ENCODE results near the gene ALPI.

ALPI gene

GRCh38 chr2:232465061-232465460 is 9.1 kb downstream of the ALPI start:
- DNase-seq: no peak

DNA sequence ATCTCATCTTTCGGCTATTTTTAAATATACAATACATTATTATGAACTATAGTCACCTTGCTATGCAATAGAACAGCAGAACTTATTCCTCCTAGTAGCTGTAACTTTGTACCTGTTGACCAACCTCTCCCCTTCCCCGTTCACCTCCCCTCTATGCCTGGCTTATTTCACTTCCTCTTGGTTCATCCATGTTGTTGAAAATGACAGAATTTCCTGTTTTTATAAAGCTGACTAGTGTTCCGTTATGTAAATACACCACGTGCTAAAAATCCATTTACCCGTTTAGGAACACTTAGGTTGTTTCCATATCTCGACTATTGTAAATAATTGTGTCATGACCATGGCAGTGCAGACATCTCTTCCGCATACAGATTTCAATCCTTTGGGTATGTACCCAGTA is 10.3 kb downstream of the ALPI start:
- DNase-seq: no peak

DNA sequence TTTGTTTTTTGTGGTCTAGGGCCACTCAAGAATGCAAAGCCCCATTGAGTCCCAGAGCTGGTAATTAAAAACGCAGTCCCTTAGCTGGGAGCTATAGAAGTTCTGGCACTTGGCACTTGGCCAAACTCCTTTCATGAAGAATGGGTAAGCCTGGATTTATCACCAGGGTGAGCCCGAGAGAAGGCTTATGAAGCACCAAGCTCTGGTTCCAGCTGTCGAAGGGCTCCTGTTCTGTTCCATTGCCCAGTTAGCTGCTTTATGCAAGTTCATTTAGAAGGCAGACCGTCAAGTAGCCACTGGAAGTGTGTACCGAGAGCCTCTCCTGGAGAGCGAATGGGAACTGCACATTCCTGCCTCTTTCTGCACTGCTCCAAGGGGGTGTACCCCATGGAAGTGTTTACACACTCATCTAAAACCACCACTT is 17.5 kb downstream of the ALPI start:
- no peak for DNase-seq

- DNase-seq: no peak
Measured at GRCh38 chr2:232476045-232476444, 20.1 kb downstream of the ALPI start.

- DNase-seq: no peak
Measured at GRCh38 chr2:232476791-232477190, 20.8 kb downstream of the ALPI start.

DNA sequence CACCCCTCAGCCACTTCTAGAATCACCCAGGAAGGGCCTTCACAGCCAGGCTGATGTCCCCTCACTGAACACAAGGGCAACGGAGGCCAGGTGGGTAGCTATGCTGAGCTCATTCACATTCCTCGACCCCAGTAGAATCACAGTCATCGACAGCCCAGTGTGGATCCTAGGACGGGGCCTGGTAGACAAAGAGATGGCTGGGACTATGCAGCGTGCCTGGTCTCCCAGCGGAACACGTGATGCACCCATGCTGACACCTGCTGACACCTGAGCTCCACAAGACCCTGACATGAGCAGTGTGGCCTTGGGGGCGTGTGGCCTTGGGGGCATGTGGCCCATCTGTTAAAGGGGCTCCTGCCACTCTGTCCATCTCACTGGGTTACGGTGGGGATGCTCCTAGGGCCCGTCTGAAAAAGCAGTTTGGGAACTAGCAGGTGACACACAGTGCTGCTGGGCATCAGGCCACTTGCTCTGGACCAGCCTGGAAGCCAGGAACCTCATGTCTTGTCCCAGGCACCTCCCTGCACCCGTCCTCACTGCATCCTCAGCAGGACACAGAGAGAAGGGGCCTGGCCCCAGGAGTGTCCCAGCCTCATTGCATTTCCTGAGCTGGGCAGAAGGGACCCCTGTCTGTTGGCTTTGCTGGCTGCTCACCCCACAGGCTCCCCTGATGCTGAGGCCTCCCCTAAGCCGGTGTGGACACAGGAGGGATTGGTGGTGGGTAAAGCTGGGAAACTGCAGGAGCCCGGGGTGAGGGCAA is 22.0 kb downstream of the ALPI start:
- DNase-seq: no peak

GRCh38 chr2:232478571-232479340 is 22.8 kb downstream of the ALPI start:
- DNase-seq: no peak

DNA sequence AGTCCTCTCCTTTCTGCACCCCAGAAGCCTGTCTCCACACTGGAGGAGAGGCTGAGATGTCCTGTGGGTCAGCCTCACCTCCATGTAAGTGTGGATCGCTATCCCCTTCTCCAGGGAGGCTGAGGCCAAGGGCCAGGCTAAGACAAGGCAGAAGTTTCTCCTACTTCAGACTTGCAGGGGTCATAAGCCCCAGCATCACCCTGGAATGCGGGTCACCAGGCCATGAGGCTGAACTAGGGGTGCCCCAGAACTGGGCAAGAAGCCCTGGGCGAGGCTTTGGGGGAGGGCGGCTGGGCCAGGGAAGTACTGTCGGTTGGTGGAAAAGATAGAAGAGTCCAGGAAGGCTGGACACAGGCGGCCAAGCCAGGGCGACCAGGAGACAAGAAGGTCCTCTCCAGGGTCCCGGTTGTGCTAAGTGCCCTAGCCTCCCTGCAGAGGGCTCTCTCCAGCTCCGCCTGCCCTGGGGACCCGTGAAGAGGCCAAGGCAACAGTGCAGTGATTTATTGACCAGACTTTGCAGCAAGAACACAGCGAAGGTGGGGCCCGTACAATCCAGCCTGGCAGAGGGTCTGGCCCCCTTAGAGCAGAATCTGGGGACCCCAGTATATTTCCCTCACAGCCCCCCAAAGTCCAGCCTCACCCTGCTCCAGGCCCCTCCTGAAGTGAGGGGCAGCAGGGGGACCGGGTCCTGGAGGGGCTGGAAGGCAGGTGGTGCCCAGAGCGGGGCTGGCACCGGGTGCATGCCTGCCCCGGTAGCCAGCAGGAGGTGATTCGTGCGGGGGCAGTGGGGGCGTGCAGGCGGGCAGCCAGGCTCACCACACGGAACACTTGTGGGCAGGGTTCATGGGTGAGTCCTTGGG is 23.6 kb downstream of the ALPI start:
- DNase-seq: no peak

GRCh38 chr2:232480201-232481190 is 24.5 kb downstream of the ALPI start:
- no peak for DNase-seq

DNA sequence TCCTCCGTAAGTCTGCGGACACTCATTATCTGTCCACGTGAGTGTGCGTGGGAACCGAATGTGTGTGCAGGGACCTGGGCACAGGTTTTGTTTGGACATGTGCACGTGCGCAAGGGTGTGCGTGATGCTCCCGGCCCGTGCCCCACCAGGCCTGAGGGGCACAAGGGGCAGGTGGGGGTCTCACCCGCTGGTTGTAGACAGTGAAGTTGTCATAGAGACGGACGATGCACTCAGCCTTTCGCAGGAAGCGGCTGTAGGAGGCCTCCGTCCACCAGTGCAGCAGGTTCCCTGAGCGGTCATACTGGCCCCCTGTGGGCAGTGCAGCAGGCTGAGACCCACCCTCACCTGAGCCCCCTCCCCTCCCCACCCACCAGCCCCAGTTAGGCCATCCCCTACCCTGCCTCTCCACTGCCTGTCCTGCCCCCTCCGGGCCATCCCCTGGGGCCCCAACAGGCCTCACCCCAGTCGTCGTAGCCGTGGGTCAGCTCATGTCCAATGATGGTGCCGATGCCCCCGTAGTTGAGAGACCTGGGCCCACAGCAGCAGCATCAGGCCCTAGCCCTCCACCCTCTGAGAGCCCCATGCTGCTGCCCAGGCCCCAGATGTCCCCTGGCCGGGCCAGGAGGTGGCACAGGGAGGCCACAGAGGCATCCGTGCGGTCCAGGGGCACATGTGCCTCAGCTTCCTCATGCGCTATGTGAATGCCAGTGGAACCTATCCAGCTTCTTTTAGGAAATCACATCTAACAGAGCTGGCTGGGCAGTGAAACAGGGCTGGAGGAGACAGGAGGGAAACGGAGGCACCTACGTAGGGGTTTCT is 25.6 kb downstream of the ALPI start:
- DNase-seq: no peak

- DNase-seq: no peak
Measured at GRCh38 chr2:232482301-232483238, 26.6 kb downstream of the ALPI start.

- DNase-seq: no peak
Measured at GRCh38 chr2:232483311-232483922, 27.5 kb downstream of the ALPI start.

DNA sequence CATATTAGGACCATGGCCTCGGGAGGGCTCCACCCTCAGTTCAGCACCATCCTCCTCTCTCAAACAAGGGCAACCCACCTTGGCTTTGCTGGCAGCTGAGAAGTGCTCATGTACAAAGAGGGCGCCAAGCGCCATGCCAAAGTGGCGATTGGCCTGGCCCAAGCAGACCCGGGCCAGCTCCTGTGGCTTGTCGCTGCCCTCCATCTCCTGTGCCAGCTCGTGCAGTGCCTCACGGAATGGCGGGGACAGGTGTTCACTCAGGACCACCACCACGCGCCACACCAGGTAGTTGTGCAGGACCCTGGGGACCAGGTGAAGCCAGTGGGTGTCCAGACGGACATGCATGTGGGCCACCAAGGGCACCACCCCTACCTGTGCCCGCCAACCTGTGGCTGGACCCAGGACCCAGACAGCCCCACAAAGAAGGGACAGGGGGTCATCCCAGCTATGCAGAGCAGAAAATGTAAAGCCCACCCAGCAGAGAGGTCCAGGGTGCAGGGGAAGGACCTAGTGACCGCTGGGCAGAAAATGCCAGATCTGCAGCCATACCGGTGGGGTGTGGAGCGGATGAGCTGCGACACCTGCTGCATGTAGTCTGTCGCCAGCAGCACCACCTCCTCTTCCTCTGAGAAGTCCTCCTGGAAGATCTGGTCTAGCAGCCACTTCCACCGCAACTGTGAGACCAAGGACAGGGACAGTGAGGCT is 28.1 kb downstream of the ALPI start:
- no peak for DNase-seq

DNA sequence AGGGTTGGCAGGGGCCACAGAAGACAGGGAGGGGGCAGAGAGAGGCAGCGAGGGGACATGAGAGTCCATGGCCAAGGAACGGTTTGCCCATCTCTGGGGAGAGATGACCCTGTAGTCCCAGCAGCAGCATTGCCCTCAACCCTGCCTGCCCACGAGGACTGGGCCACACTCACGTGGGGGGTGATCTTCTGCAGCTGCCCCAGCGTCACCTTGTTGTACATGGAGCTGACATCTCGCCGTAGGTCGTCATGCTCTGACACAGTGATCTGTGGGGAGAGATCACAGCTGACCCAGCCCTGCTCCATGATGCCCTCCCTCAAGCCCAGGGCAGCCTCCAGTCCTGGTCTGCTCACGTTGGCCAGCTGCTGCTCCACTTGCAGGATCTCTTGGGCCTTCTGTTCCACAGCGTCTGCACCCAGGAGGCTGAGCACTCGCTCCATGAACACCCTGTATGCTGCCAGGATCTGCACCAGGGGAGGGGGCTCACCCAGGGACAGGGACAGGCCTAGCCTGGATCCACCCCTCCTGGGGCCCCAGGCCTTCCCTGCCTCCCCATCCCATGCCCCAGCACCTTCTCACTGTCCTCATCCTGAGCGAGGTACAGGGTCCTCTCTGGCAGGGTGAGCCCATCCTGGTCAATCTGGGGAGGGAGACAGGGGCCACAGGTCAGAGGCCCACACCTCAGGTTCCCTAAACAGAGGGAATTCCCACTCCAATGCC is 28.8 kb downstream of the ALPI start:
- no peak for DNase-seq

DNA sequence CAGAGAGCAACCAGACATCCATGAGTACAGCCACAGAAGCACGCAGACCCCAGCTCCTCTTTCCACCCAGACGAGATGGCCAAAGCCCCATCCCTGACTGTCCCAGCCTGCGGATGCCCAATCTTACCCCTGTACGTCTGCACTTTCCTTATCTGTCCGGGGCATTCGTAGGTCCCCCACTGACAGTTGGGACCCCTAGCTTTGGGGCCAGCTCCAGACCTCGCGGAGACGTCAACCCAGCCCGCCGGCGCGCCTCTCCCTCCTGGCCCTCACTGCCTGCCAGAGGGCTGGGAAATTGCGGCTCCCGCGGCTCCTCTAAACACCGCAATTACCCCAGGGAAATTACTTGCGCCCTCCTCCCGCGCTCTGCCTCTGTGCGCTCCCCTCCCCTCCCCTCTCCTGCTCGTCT is 29.4 kb downstream of the ALPI start:
- DNase-seq: no peak

DNA sequence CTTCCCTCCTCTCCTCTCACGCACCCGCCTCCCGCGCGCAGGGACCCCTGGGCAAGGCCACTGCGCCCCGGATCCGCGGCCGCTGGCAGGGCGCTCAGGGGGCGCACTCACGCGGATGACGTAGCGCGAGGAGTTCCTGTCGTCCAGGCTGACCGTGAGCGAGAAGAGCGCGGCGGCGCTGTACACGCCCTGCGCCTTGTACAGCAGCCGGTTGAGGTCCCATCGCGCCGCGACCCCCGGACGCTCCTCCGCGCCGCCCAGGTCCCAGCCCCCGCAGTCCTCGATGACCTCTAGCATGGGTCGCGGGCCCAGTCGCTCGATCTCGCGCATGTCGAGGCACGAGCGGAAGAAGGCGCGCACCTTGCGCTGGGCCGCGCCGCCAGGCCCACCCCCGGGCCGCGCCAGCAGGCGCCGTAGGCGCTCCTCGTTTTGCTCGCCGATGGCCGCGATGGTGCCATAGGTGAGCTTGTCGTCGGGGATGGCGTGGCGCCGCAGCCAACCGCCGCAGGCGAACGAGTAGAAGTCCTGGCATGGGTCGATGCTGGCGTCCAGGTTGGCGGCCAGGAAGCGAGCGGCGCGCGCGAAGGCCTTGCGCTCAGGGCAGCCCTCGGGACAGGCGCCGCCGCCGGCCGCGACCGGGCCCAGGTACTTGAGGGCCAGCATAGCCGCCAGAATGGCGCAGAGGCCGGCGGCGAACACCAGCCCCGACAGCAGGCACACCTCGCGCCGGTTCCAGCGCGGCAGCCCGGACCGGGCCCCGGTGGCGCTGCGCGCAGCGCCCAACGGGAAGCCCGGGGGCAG is 30.0 kb downstream of the ALPI start:
- no peak for DNase-seq
